H9 (cell line): ENCODE measurements around the gene MAP7. TPM values are rescaled to one million over a fixed set of nuclear protein-coding genes. Genes with fewer than 3 reads are reported as not detected.
A peak's percentile ranks its signal among the peaks of the same experiment; 100 is the strongest.

Source experiments
- DNase-seq: peaks from one replicate; pipeline ENCODE4 v3.0.0-alpha.2; 2017
- H2AFZ ChIP-seq: one replicate; pipeline ENCODE4 v1.6.1; 2013; ENCODE audit warnings: mild to moderate bottlenecking, low read length, control low read depth, moderate library complexity
- H2AK5ac ChIP-seq: 2 replicates; pipeline ENCODE4 v1.6.1; 2013; ENCODE audit warnings: low read length, control low read depth, mixed read lengths; ENCODE audit not compliant: insufficient read length
- H2BK120ac ChIP-seq: one replicate; pipeline ENCODE4 v1.6.1; 2013; ENCODE audit warnings: low read depth, mild to moderate bottlenecking, low read length, control low read depth, inconsistent platforms; ENCODE audit not compliant: poor library complexity, severe bottlenecking
- H2BK12ac ChIP-seq: 2 replicates; pipeline ENCODE4 v1.6.1; 2013; ENCODE audit warnings: low read length, control low read depth, mixed read lengths, low read depth; ENCODE audit not compliant: insufficient read length
- H2BK15ac ChIP-seq: 2 replicates; pipeline ENCODE4 v1.6.1; 2013; ENCODE audit warnings: low read depth, low read length, control low read depth
- H2BK20ac ChIP-seq: one replicate; pipeline ENCODE4 v1.6.1; 2013; ENCODE audit warnings: low read depth, mild to moderate bottlenecking, low read length, control low read depth, inconsistent platforms; ENCODE audit not compliant: poor library complexity, severe bottlenecking
- H2BK5ac ChIP-seq: 2 replicates; pipeline ENCODE4 v1.6.1; 2013; ENCODE audit warnings: low read length, control low read depth, mixed read lengths; ENCODE audit not compliant: insufficient read length
- H3K14ac ChIP-seq: 2 replicates; pipeline ENCODE4 v1.6.1; 2013; ENCODE audit warnings: low read length, control low read depth; ENCODE audit not compliant: insufficient read depth
- H3K18ac ChIP-seq: 2 replicates; pipeline ENCODE4 v1.6.1; 2013; ENCODE audit warnings: low read depth, mild to moderate bottlenecking, mixed read lengths, low read length, control low read depth; ENCODE audit not compliant: insufficient read length
- H3K23ac ChIP-seq: 2 replicates; pipeline ENCODE4 v1.6.1; 2013; ENCODE audit warnings: low read length, control low read depth, mixed read lengths, low read depth; ENCODE audit not compliant: insufficient read length
- H3K23me2 ChIP-seq: 2 replicates; pipeline ENCODE4 v1.6.1; 2013; ENCODE audit warnings: low read depth, mild to moderate bottlenecking, mixed read lengths, low read length, control low read depth; ENCODE audit not compliant: insufficient read length, poor library complexity, severe bottlenecking
- H3K27ac ChIP-seq: 2 replicates; pipeline ENCODE4 v1.5.1; 2013; ENCODE audit warnings: low read length, control low read depth, mixed read lengths, low read depth; ENCODE audit not compliant: insufficient read length
- H3K27me3 ChIP-seq: 2 replicates; pipeline ENCODE4 v1.6.1; 2013; ENCODE audit warnings: low read length, control low read depth, inconsistent platforms; ENCODE audit not compliant: insufficient read depth
- H3K4ac ChIP-seq: 2 replicates; pipeline ENCODE4 v1.6.1; 2013; ENCODE audit warnings: low read depth, mild to moderate bottlenecking, control low read depth, inconsistent platforms, low read length, moderate library complexity
- H3K4me1 ChIP-seq: 2 replicates; pipeline ENCODE4 v1.6.1; 2013; ENCODE audit warnings: low read length, control low read depth, inconsistent platforms; ENCODE audit not compliant: insufficient read depth
- H3K4me2 ChIP-seq: 2 replicates; pipeline ENCODE4 v1.6.1; 2013; ENCODE audit warnings: low read length, control low read depth, mixed read lengths; ENCODE audit not compliant: insufficient read length, insufficient read depth
- H3K56ac ChIP-seq: 2 replicates; pipeline ENCODE4 v1.6.1; 2013; ENCODE audit warnings: low read depth, mild to moderate bottlenecking, mixed read lengths, low read length, control low read depth; ENCODE audit not compliant: insufficient read length
- H3K79me1 ChIP-seq: 2 replicates; pipeline ENCODE4 v1.6.1; 2013; ENCODE audit warnings: low read depth, mild to moderate bottlenecking, moderate library complexity, low read length, control low read depth, inconsistent platforms; ENCODE audit not compliant: insufficient read depth, poor library complexity, severe bottlenecking
- H3K79me2 ChIP-seq: 2 replicates; pipeline ENCODE4 v1.6.1; 2013; ENCODE audit warnings: low read length, control low read depth, inconsistent platforms; ENCODE audit not compliant: insufficient read depth
- H3K9ac ChIP-seq: 2 replicates; pipeline ENCODE4 v1.6.1; 2013; ENCODE audit warnings: low read length, control low read depth, mixed read lengths; ENCODE audit not compliant: insufficient read length; ENCODE audit errors: extremely low read depth
- H3K9me3 ChIP-seq: one replicate; pipeline ENCODE4 v1.6.1; 2013; ENCODE audit warnings: low read depth, low read length, inconsistent platforms; ENCODE audit not compliant: control insufficient read depth
- H3T11ph ChIP-seq: one replicate; pipeline ENCODE4 v1.6.1; 2013; ENCODE audit warnings: mild to moderate bottlenecking, low read length, control low read depth, inconsistent platforms
- H4K20me1 ChIP-seq: one replicate; pipeline ENCODE4 v1.6.1; 2013; ENCODE audit not compliant: control insufficient read depth, insufficient read length, insufficient read depth
- H4K5ac ChIP-seq: 2 replicates; pipeline ENCODE4 v1.6.1; 2013; ENCODE audit warnings: low read depth, mild to moderate bottlenecking, mixed read lengths, low read length, control low read depth; ENCODE audit not compliant: insufficient read length
- H4K8ac ChIP-seq: replicated peaks from 2 replicates; pipeline ENCODE4 v1.6.1; 2013; ENCODE audit warnings: low read length, control low read depth, mixed read lengths, low read depth; ENCODE audit not compliant: insufficient read length
- H4K91ac ChIP-seq: 2 replicates; pipeline ENCODE4 v1.6.1; 2013; ENCODE audit warnings: low read depth, mild to moderate bottlenecking, moderate library complexity, mixed read lengths, low read length, control low read depth; ENCODE audit not compliant: insufficient read length
- H3K27ac Mint-ChIP-seq, 3 experiments: 2 replicates in 2 of 3; 3 replicates in 1 of 3; pipeline ENCODE4 v1.8.0; 2020 to 2021; ENCODE audit warnings: mixed read lengths in 3 of 3, mild to moderate bottlenecking in 1 of 3, moderate library complexity in 1 of 3
- H3K27me3 Mint-ChIP-seq: 2 replicates; pipeline ENCODE4 v1.8.0; 2021; ENCODE audit warnings: low read depth, mild to moderate bottlenecking, moderate library complexity, mixed read lengths
- H3K36me3 Mint-ChIP-seq, 3 experiments: 2 replicates in 2 of 3; 3 replicates in 1 of 3; pipeline ENCODE4 v1.8.0; 2020 to 2021; ENCODE audit warnings: low read depth in 3 of 3, mixed read lengths in 3 of 3; ENCODE audit not compliant: insufficient read depth in 1 of 3
- H3K4me1 Mint-ChIP-seq, 2 experiments: 2 replicates each; pipeline ENCODE4 v1.8.0; 2020; ENCODE audit warnings: mixed read lengths in 2 of 2
- H3K4me3 Mint-ChIP-seq, 2 experiments: 2 replicates in 1 of 2; 3 replicates in 1 of 2; pipeline ENCODE4 v1.8.0; 2020 to 2021; ENCODE audit warnings: mild to moderate bottlenecking in 2 of 2, mixed read lengths in 2 of 2, moderate library complexity in 1 of 2
- H3K9me3 Mint-ChIP-seq, 2 experiments: 2 replicates in 1 of 2; 3 replicates in 1 of 2; pipeline ENCODE4 v1.8.0; 2020; ENCODE audit warnings: mild to moderate bottlenecking in 2 of 2, mixed read lengths in 2 of 2, moderate library complexity in 1 of 2
- CTCF ChIP-seq: fragments of 200-600 bp; sonication (generic); conservative IDR thresholded peaks from 3 replicates; pipeline ENCODE4 v1.8.0; 2021; ENCODE audit warnings: antibody characterized with exemption, mild to moderate bottlenecking
- WGBS: extraction: QIAGEN DNeasy Blood & Tissue Kit; methylation state at CpG from one replicate; pipeline ENCODE4 v1.1.7; 2013; ENCODE audit warnings: missing lambda C conversion rate, low lambda C conversion rate, mixed read lengths; ENCODE audit not compliant: insufficient read length; ENCODE audit errors: extremely low coverage; 5-methylcytosine and 5-hydroxymethylcytosine counted together
- total RNA-seq: library from RNA; stranded (reverse); gene quantifications from 2 replicates; pipeline ENCODE4 v1.2.1, GENCODE V29; 2021

MAP7 gene
- total RNA-seq, 1 experiment from 2014 or later: 51.1 TPM

- peaks cover 4 to 10% of the 10 kb centered on the region in 2 experiments for H3K4me1 Mint-ChIP-seq
- WGBS: no CpG with 5 or more reads among the region's 6 CpGs
- H3K27ac Mint-ChIP-seq: peak overlapping the region in 1 of 3 experiments; percentile 49; a peak in 1 of 7 replicates
- Histone ChIP-seq H3K4me1 (peaks cover 3% of the 10 kb centered on the region; the same call in 1 of the 2 replicates), H4K8ac (no peak overlapping the region), H3K14ac (no peak overlapping the region), H4K20me1 (no peaks in the 10 kb centered on the region), H2BK15ac (no peak overlapping the region), H3K56ac (no peak overlapping the region), H2AK5ac (no peak overlapping the region), H3K79me1 (no peaks in the 10 kb centered on the region), H2BK5ac (no peak overlapping the region), H3K27me3 (no peaks in the 10 kb centered on the region), H3K18ac (no peak overlapping the region), H2AFZ (no peak overlapping the region), H4K5ac (no peak overlapping the region), H3T11ph (no peak overlapping the region), H2BK12ac (no peak overlapping the region), H3K4me2 (no peak overlapping the region), H3K23me2 (no peaks in the 10 kb centered on the region), H3K79me2 (peaks cover 2% of the 10 kb centered on the region; the same call in 1 of the 2 replicates), H3K9me3 (no peaks in the 10 kb centered on the region), H3K27ac (no peak overlapping the region), H2BK20ac (no peak overlapping the region), H3K23ac (no peak overlapping the region), H4K91ac (no peak overlapping the region), H3K9ac (no peak overlapping the region), H2BK120ac (no peak overlapping the region), H3K4ac (no peak overlapping the region)
- DNase-seq: no peak
- H3K9me3 Mint-ChIP-seq: no peaks in the 10 kb centered on the region
- no peak overlapping the region for H3K4me3 Mint-ChIP-seq
- TF ChIP-seq CTCF: no peak
- H3K27me3 Mint-ChIP-seq: no peaks in the 10 kb centered on the region
- H3K36me3 Mint-ChIP-seq: peaks cover 6 to 15% (median 11%) of the 10 kb centered on the region in 3 experiments; a peak in 6 of 7 replicates
Measured at GRCh38 chr6:136421537-136422158, 128.6 kb downstream of the MAP7 start.
